Astrocyte (in vitro differentiated cells and primary cell): ENCODE data around the gene RNF150. TPM values are rescaled to one million over a fixed set of nuclear protein-coding genes. Genes with fewer than 3 reads are reported as not detected.
"Not testable (repeated sequence)": the region's sequence is repeated elsewhere in the genome, so short reads cannot be mapped to it uniquely, and the experiment has no call there.

Experiments used
- DNase-seq: peaks from one replicate; pipeline ENCODE4 v3.0.0-alpha.2; 2010; ENCODE audit warnings: low read depth
- FAIRE-seq: peaks from 2 replicates; lab custom pipeline; 2011; peaks lifted over from hg19 to GRCh38; lab: Jason Lieb, UNC
- H2AFZ ChIP-seq: 2 replicates; pipeline ENCODE4 v1.6.0; 2012; ENCODE audit warnings: low read depth, low read length, inconsistent platforms
- H3K27ac ChIP-seq: 2 replicates; pipeline ENCODE4 v1.5.1; 2011; ENCODE audit warnings: low read depth, low read length, inconsistent platforms
- H3K27me3 ChIP-seq: 2 replicates; pipeline ENCODE4 v1.6.0; 2011; ENCODE audit warnings: low read length, inconsistent platforms; ENCODE audit not compliant: insufficient read depth
- H3K36me3 ChIP-seq: 2 replicates; pipeline ENCODE4 v1.5.1; 2011; ENCODE audit warnings: low read length, inconsistent platforms; ENCODE audit not compliant: insufficient read depth
- H3K4me1 ChIP-seq: 2 replicates; pipeline ENCODE4 v1.5.1; 2011; ENCODE audit warnings: low read length, inconsistent platforms; ENCODE audit not compliant: insufficient read depth
- H3K4me2 ChIP-seq: 2 replicates; pipeline ENCODE4 v1.6.0; 2012; ENCODE audit warnings: low read length, inconsistent platforms
- H3K4me3 ChIP-seq: 2 replicates; pipeline ENCODE4 v1.5.1; 2011; ENCODE audit warnings: low read depth, mild to moderate bottlenecking, low read length, inconsistent platforms; ENCODE audit not compliant: insufficient read depth
- H3K79me2 ChIP-seq: 2 replicates; pipeline ENCODE4 v1.6.0; 2012; ENCODE audit warnings: mild to moderate bottlenecking, low read length, inconsistent platforms; ENCODE audit not compliant: insufficient read depth
- H3K9ac ChIP-seq: 2 replicates; pipeline ENCODE4 v1.6.0; 2012; ENCODE audit warnings: mild to moderate bottlenecking, low read length, inconsistent platforms
- H3K9me3 ChIP-seq: 2 replicates; pipeline ENCODE4 v1.5.1; 2012; ENCODE audit warnings: low read depth, mild to moderate bottlenecking, low read length, inconsistent platforms; ENCODE audit not compliant: insufficient read depth
- H4K20me1 ChIP-seq: 2 replicates; pipeline ENCODE4 v1.6.0; 2012; ENCODE audit warnings: low read length, inconsistent platforms; ENCODE audit not compliant: insufficient read depth
- H3K27ac Mint-ChIP-seq: one replicate; pipeline ENCODE4 v1.8.0; 2021; ENCODE audit warnings: mild to moderate bottlenecking, mixed read lengths; ENCODE audit not compliant: unreplicated experiment
- H3K27me3 Mint-ChIP-seq: one replicate; pipeline ENCODE4 v1.8.0; 2021; ENCODE audit warnings: low read depth, mixed read lengths; ENCODE audit not compliant: unreplicated experiment
- H3K36me3 Mint-ChIP-seq: one replicate; pipeline ENCODE4 v1.8.0; 2021; ENCODE audit warnings: low read depth, mixed read lengths; ENCODE audit not compliant: unreplicated experiment
- H3K4me1 Mint-ChIP-seq: one replicate; pipeline ENCODE4 v1.8.0; 2021; ENCODE audit warnings: low read depth, mixed read lengths; ENCODE audit not compliant: unreplicated experiment
- H3K4me3 Mint-ChIP-seq: one replicate; pipeline ENCODE4 v1.8.0; 2021; ENCODE audit warnings: mild to moderate bottlenecking, moderate library complexity, mixed read lengths; ENCODE audit not compliant: unreplicated experiment
- H3K9me3 Mint-ChIP-seq: one replicate; pipeline ENCODE4 v1.8.0; 2021; ENCODE audit warnings: mild to moderate bottlenecking, mixed read lengths; ENCODE audit not compliant: unreplicated experiment
- CTCF ChIP-seq: IDR thresholded peaks from 2 replicates; pipeline ENCODE4 v1.5.1; 2011; ENCODE audit warnings: low read depth, mild to moderate bottlenecking, inconsistent platforms, low read length, moderate library complexity; ENCODE audit not compliant: insufficient read depth
- EZH2 ChIP-seq: IDR thresholded peaks from 2 replicates; pipeline ENCODE4 v1.6.1; 2012; ENCODE audit warnings: mild to moderate bottlenecking, low read length, inconsistent platforms; ENCODE audit not compliant: insufficient read depth
- total RNA-seq: library from RNA; stranded (reverse); gene quantifications from 2 replicates; pipeline ENCODE4 v1.2.1, GENCODE V29; 2021

The RNF150 gene
- total RNA-seq, 1 donor from 2014 or later = 5.2 TPM

DNA sequence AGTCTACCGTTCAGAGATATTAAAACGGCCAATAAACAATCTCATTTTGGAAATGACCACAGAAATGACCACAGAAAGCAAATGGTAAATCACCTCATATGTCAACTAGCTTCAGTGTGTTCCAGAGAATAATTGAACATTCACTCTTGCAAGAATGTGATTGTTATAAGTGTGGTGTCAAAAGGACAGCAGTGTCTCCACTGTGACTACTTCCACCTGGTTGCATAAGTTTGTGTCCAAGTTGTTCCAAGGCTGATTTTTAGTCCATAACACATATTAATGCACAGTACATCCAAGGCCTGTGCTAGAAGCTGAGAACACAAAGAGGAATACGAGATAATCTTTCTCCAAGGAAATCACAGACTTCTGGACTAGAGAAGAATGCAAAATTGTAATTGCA, 37.4 kb upstream of the RNF150 start:
- H3K27me3 ChIP-seq = no peaks in the 10 kb centered on the region
- peaks cover 8% of the 10 kb centered on the region for H3K9me3 Mint-ChIP-seq
- no peaks in the 10 kb centered on the region for H3K4me1 ChIP-seq
- H4K20me1 ChIP-seq = no peaks in the 10 kb centered on the region
- H3K36me3 Mint-ChIP-seq = no peaks in the 10 kb centered on the region
- H3K9ac ChIP-seq = no peak overlapping the region
- no peak overlapping the region for H3K4me3 Mint-ChIP-seq
- no peak overlapping the region for H3K4me2 ChIP-seq
- no peak overlapping the region for H2AFZ ChIP-seq
- H3K9me3 ChIP-seq = no peaks in the 10 kb centered on the region
- peaks cover 8% of the 10 kb centered on the region for H3K27me3 Mint-ChIP-seq
- H3K27ac Mint-ChIP-seq = no peak overlapping the region
- no peak for TF ChIP-seq CTCF
- TF ChIP-seq EZH2 = no peak
- H3K27ac ChIP-seq = no peak overlapping the region
- no peak overlapping the region for H3K4me3 ChIP-seq
- no peaks in the 10 kb centered on the region for H3K79me2 ChIP-seq
- H3K4me1 Mint-ChIP-seq = no peaks in the 10 kb centered on the region
- no peaks in the 10 kb centered on the region for H3K36me3 ChIP-seq
- no peak for DNase-seq
- FAIRE-seq = no peak

- FAIRE-seq = no peak
- no peak overlapping the region for H3K4me3 Mint-ChIP-seq
- DNase-seq = no peak
- Histone ChIP-seq H3K36me3 (no peaks in the 10 kb centered on the region), H2AFZ (no peak overlapping the region), H3K4me1 (no peaks in the 10 kb centered on the region), H3K79me2 (no peaks in the 10 kb centered on the region), H3K9ac (no peak overlapping the region), H3K27me3 (no peaks in the 10 kb centered on the region), H3K4me2 (no peak overlapping the region), H3K27ac (no peak overlapping the region), H3K4me3 (no peak overlapping the region), H3K9me3 (no peaks in the 10 kb centered on the region), H4K20me1 (no peaks in the 10 kb centered on the region)
- no peak overlapping the region for H3K27ac Mint-ChIP-seq
- TF ChIP-seq EZH2 (no peak), CTCF (no peak)
- H3K4me1 Mint-ChIP-seq = no peaks in the 10 kb centered on the region
- H3K36me3 Mint-ChIP-seq = no peaks in the 10 kb centered on the region
- peaks cover 9% of the 10 kb centered on the region for H3K9me3 Mint-ChIP-seq
- peaks cover 13% of the 10 kb centered on the region for H3K27me3 Mint-ChIP-seq
Measured at GRCh38 chr4:141169391-141169790, 36.1 kb upstream of the RNF150 start.

DNA sequence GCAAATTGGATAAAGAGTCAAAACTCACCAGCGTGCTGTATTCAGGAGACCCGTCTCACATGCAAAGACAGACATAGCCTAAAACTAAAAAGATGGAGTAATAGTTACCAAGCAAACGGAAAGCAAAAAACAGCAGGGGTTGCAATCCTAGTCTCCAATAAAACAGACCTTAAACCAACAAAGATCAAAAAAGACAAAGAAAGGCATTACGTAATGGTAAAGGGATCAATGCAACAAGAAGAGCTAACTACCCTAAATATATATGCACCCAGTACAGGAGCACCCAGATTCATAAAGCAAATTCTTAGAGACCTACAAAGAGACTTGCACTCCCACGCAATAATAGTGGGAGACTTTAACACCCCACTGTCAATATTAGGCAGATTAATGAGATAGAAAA, 31.7 kb upstream of the RNF150 start:
- not testable (repeated sequence) for H3K4me3 ChIP-seq, H3K36me3 Mint-ChIP-seq, H3K27ac ChIP-seq, H3K4me1 ChIP-seq, H3K36me3 ChIP-seq, FAIRE-seq, H3K4me1 Mint-ChIP-seq, H3K27ac Mint-ChIP-seq, H4K20me1 ChIP-seq, H3K9me3 Mint-ChIP-seq, H3K9ac ChIP-seq, H3K4me3 Mint-ChIP-seq, DNase-seq, H3K79me2 ChIP-seq, H3K4me2 ChIP-seq, H3K9me3 ChIP-seq, H2AFZ ChIP-seq, H3K27me3 ChIP-seq
- peaks cover 13% of the 10 kb centered on the region for H3K27me3 Mint-ChIP-seq
